ENCODE results near the gene GPR146.

The GPR146 gene

DNA sequence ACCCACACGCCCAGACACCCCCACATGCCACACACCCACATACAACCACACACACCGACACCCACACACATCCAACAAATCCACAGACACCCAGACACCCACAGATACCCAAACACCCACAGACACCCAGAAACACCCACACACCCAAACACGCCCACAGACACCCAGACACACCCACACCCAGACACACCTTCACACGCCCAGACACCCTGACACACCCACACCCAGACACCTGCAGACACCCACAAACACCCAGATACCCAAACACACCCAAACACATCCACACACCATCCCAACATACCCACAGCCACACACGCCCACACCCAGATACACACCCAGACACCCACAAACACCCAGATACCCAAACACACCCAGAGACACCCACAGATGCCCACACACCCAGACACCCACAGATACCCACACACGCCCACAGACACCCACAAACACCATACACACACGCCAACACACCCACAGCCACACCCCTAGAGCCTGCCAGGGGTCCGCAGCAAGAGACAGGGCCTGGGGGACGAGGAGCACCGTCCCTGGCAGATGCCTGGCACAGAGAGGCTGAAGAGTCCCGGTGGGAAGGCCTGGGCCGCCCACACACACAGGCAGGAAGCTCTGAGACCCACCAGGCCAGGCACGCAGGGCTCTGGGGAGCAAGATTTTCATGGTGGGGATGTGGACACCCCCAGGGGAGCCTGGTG, 32.9 kb upstream of the GPR146 start:
- in situ Hi-C loops (cut with MboI; ENCODE audit: low sequenced_read_pairs) = no loop called here

GRCh38 chr7:1012004-1012715, 32.2 kb upstream of the GPR146 start:
- in situ Hi-C loops (cut with MboI; ENCODE audit: low sequenced_read_pairs) = no loop called here

DNA sequence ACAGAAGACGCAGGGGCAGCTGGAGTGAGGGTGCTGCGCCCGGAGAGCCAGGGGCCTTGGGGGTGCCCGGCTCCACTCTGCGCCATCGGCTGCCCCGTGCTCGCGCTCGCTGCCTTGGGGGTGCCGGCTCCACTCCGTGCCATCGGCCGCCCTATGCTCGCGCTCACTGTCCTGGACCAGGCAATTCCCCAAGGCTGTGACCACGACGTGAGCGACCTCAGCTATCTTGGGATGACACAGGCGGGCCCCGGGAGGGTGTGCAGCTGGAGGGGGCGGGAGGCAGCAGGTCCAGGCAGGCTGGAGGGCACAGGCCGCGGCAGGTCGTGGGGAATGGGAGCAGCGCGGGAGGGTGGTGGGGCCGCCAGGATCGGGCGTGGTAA, 31.6 kb upstream of the GPR146 start:
- in situ Hi-C loops (cut with MboI; ENCODE audit: low sequenced_read_pairs) = no loop called here

GRCh38 chr7:1013581-1013980, 30.8 kb upstream of the GPR146 start:
- in situ Hi-C loops (cut with MboI; ENCODE audit: low sequenced_read_pairs) = no loop called here

- in situ Hi-C loops (cut with MboI; ENCODE audit: low sequenced_read_pairs) = no loop called here
Measured at GRCh38 chr7:1014681-1015080, 29.7 kb upstream of the GPR146 start.

- in situ Hi-C loops (cut with MboI; ENCODE audit: low sequenced_read_pairs) = no loop called here
Measured at GRCh38 chr7:1015196-1016121, 28.9 kb upstream of the GPR146 start.

GRCh38 chr7:1016577-1017531, 27.5 kb upstream of the GPR146 start:
- in situ Hi-C loops (cut with MboI; ENCODE audit: low sequenced_read_pairs) = no loop called here

DNA sequence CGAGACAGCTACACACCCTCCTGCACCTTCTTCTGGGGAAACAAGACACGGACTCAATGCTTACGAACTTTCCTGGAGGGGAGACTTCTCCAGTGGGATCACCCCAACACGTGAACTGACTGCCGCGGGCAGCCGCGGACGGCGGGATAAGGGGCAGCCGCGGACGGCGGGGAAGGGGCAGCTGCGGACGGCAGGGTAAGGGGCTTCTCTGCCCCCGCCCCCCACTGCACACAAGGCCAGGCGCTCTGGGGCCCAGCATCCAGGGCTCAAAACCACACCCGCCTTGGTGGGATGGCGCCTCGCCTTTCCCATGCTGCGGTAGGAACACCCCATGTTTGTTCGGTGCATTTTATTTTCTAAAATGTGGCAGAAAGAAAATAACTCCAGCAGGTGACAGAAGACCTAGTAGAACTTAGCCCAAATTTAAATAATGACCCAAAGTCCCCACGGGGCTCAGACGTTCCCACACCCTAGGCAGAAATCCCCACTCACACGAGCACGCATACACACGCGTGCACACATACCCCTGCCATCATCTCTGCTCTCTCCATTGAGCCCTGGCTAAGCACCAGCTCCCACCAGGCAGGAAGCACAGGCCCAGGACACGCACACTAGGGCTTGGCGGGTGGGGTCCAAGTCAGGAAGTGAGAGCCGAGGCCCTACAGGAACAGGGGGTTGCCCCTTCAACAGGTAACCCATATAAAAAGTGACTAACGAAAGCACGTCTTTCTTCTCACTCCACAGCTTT, 26.6 kb upstream of the GPR146 start:
- in situ Hi-C loops (cut with MboI; ENCODE audit: low sequenced_read_pairs) = no loop called here

DNA sequence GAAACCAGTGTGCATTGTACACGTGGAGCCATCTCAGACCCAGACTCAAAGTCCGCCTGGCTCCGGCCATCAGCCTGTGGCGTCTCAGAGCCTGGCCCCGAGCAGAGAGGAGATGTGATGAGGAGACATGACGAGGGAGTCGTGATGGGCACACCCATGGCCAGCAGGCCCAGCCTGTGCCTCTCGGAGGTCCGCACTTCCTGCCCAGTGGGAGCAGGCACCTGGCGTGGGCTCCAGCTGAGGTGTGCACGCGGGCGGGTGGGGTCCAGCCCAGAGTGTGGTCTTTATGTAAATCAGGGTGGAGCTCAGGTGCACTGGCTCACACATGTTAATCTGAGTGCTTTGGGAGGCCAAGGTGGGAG, 26.0 kb upstream of the GPR146 start:
- in situ Hi-C loops (cut with MboI; ENCODE audit: low sequenced_read_pairs) = no loop called here

- in situ Hi-C loops (cut with MboI; ENCODE audit: low sequenced_read_pairs) = no loop called here
Measured at GRCh38 chr7:1019255-1019785, 25.0 kb upstream of the GPR146 start.

DNA sequence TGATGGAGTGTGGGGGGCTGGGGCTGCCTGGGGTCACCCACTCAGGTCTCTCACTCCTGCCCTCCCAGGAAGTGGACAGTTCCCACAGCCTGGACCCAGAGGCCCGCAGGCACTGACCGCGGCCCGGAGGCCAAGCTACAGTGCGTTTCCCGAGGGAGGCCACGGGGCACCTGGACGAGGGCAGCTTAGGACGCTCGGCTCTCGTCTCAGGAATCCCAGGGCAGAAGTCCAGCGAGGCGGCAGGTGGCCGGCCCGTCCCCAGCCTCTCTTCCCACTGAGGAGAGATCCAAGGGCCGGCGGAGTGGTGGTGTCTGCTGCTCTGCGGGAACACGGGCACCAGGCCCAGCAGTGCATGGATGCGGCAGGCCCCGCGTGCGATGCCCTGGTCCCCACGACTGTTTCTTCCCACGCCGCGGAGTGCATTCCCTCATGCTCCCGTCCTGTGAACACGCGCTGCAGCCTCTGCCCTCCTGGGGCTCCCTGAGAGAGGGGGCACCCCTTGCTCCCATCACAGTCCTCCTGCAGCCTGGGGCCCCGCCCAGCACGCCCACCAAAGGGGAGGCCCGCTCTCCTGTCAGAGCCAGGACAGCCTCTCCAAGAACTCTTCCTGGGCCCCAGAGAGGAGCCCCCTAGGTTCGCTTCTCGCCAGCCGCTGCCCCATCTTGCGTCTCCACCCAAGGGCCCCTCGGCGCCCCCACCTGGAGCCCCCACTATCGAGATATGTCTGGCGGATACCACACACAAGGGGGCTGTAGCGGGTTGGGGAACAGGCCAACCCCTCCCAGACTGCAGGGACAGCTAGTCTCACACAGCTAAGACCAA, 24.3 kb upstream of the GPR146 start:
- in situ Hi-C loops (cut with MboI; ENCODE audit: low sequenced_read_pairs) = no loop called here

DNA sequence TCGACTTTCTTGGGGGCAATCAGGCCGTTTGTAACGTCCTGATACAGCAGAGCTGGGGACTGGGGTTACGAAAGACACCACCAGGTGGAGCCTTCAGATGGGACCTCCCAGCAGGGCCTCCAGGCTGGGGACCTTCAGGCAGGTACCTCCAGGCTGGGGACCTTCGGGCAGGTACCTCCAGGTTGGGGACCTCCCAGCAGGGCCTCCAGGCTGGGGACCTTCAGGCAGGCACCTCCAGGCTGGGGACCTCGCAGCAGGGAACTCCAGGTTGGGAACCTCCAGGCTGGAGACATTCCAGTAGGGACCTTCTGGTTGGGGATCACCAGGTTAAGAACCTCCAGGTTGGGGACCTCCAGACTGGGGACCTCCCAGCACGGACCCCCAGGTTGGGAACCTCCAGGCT, 23.5 kb upstream of the GPR146 start:
- in situ Hi-C loops (cut with MboI; ENCODE audit: low sequenced_read_pairs) = no loop called here

GRCh38 chr7:1021366-1021765, 23.0 kb upstream of the GPR146 start:
- in situ Hi-C loops (cut with MboI; ENCODE audit: low sequenced_read_pairs) = no loop called here

DNA sequence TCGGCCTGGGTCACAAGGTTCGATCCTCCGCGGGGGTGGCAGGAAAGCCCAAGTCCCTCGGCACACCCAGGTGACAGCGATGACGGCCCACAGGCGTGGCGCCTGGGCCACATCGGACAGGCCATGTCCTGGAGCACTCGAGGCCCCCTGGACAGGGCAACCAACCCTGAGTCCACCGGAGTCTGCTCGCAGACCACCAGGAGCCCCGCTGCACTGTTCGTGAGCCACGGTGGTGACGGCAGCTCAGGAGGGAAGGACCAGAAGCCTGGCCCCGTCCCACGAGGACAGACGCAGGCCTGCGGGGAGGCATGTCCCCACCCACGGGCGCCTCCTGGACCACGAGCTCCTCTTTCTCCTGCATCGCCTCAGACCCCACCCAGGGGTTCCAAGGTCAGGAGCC, 22.4 kb upstream of the GPR146 start:
- in situ Hi-C loops (cut with MboI; ENCODE audit: low sequenced_read_pairs) = no loop called here

DNA sequence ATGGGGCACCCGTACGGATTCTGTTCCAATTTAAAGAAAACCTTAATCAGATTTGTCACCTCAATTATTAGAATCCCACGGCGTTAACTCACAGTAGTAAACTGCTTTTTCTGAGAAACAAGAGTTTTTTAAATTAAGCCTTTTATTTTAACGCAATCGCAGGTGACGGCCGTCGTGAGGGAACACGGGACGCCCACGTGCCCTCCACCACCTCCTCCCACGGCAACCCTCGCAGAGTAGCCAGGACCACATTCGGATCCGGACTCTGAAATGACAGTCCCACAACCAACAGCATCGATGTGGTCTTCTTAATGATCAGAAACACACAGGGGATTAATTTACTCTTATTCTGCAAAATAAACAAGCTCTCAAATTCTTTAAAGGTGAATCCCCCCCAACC, 22.0 kb upstream of the GPR146 start:
- in situ Hi-C loops (cut with MboI; ENCODE audit: low sequenced_read_pairs) = no loop called here

DNA sequence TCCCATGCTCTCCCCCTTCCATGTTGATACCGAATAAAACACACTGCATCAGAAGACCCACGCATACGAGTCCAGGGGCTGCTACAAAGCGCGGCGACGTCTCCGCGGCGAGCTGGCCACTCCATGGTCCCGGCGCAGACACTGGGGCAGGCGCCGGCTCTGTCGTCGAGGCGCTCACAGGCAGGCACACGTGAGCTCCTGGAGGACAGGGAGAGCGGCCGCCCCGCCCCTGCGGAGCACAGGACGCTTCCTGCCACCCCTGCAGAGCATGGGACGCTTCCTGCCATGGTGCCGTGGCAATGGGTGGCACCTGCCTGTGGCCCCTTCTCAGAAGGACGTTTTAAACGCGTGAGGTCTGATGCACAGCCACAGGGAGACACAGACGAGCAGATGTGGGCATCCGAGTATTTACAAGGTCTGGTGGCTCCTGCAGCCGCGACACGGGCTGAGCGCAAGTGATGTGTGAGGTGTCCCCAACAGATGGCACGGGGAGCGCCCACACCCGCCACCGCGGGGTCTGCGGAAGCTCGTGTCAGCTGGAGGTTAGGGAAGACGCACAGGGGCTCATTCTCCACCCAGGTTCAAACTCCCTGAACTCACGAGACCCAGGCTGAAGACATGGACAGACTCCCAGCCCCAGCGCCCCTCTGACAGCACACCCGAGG, 21.4 kb upstream of the GPR146 start:
- in situ Hi-C loops (cut with MboI; ENCODE audit: low sequenced_read_pairs) = no loop called here

DNA sequence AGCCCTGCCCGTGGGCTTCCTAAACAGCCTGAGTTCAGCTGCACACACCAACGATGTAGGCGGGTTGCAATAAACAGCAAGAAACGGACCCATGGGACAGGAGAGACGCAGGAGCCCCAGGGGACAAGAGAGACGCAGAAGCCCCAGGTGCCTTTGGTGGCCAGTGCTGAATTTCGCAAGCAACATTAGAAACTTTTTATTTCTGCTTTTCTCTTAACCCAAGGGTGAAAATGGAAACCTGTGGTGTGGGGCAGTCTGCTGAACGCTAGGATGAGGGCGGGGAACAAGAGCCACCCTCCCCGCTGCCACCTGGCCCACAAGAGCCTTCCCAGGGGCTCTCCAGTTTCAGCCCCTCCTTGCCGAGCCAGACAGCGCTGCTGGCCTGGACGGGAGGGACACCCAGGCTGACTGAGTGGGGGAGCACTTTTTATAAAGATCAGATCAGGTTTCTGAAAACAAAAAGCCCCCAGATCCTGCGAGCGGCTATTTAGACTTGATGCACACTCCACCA, 20.0 kb upstream of the GPR146 start:
- in situ Hi-C loops (cut with MboI; ENCODE audit: low sequenced_read_pairs) = no loop called here
